ENCODE results near the gene LRRC8B. TPM values are rescaled to one million over a fixed set of nuclear protein-coding genes. Genes with fewer than 3 reads are reported as not detected.
"Not testable (repeated sequence)": the region's sequence is repeated elsewhere in the genome, so short reads cannot be mapped to it uniquely, and the experiment has no call there.

The LRRC8B gene
- total RNA-seq, 1 donor from 2014 or later, result 8.8 TPM

GRCh38 chr1:89607586-89608318, 83.1 kb downstream of the LRRC8B start:
- DNase-seq (ENCODE audit: low read depth, low spot score), result no peak

GRCh38 chr1:89608319-89608983, 83.8 kb downstream of the LRRC8B start:
- no peak for DNase-seq (ENCODE audit: low read depth, low spot score)

GRCh38 chr1:89608984-89609725, 84.5 kb downstream of the LRRC8B start:
- DNase-seq (ENCODE audit: low read depth, low spot score), result no peak

GRCh38 chr1:89609781-89610456, 85.3 kb downstream of the LRRC8B start:
- DNase-seq (ENCODE audit: low read depth, low spot score), result no peak

- DNase-seq (ENCODE audit: low read depth, low spot score), result no peak
These were observed 85.9 kb downstream of the LRRC8B start for GRCh38 chr1:89610457-89611011.

- no peak for DNase-seq (ENCODE audit: low read depth, low spot score)
These were observed 87.1 kb downstream of the LRRC8B start for GRCh38 chr1:89611721-89612120.

- no peak for DNase-seq (ENCODE audit: low read depth, low spot score)
These were observed 89.3 kb downstream of the LRRC8B start for GRCh38 chr1:89613928-89614327.

GRCh38 chr1:89615676-89616598, 91.3 kb downstream of the LRRC8B start:
- no peak for DNase-seq (ENCODE audit: low read depth, low spot score)

- no peak for DNase-seq (ENCODE audit: low read depth, low spot score)
These were observed 92.4 kb downstream of the LRRC8B start for GRCh38 chr1:89616844-89617627.

- no peak for DNase-seq (ENCODE audit: low read depth, low spot score)
These were observed 96.0 kb downstream of the LRRC8B start for GRCh38 chr1:89620664-89621063.

- DNase-seq (ENCODE audit: low read depth, low spot score), result no peak
These were observed 98.3 kb downstream of the LRRC8B start for GRCh38 chr1:89622895-89623294.

- DNase-seq (ENCODE audit: low read depth, low spot score), result no peak
These were observed 99.7 kb downstream of the LRRC8B start for GRCh38 chr1:89624314-89624713.

GRCh38 chr1:89624715-89625323, 100.2 kb downstream of the LRRC8B start:
- no peak for DNase-seq (ENCODE audit: low read depth, low spot score)

- no peak for DNase-seq (ENCODE audit: low read depth, low spot score)
These were observed 103.0 kb downstream of the LRRC8B start for GRCh38 chr1:89627596-89627962.

GRCh38 chr1:89629146-89629545, 104.5 kb downstream of the LRRC8B start:
- DNase-seq (ENCODE audit: low read depth, low spot score), result no peak

- not testable (repeated sequence) for DNase-seq (ENCODE audit: low read depth, low spot score)
These were observed 105.0 kb downstream of the LRRC8B start for GRCh38 chr1:89629600-89629999.

GRCh38 chr1:89630048-89630447, 105.4 kb downstream of the LRRC8B start:
- no peak for DNase-seq (ENCODE audit: low read depth, low spot score)

GRCh38 chr1:89631816-89632656, 107.4 kb downstream of the LRRC8B start:
- no peak for DNase-seq (ENCODE audit: low read depth, low spot score)

Data from pulmonary artery endothelial cell (primary cell).